SH-SY5Y (cell line): ENCODE results near the gene VSIR.

Experiments used
- GATA2 ChIP-seq: IDR thresholded peaks from 2 replicates; pipeline ENCODE4 v1.6.1; 2011; ENCODE audit warnings: mild to moderate bottlenecking, low read depth, low read length
- GATA3 ChIP-seq: IDR thresholded peaks from 2 replicates; pipeline ENCODE4 v1.6.1; 2011; ENCODE audit warnings: low read depth, mild to moderate bottlenecking, low read length, moderate library complexity

Gene VSIR

GRCh38 chr10:71735709-71736569, 37.4 kb downstream of the VSIR start:
- no peak for TF ChIP-seq GATA2
- no peak for TF ChIP-seq GATA3

- TF ChIP-seq GATA3 (no peak), GATA2 (no peak)
Observed at GRCh38 chr10:71734797-71735196, 38.5 kb downstream of the VSIR start.

- TF ChIP-seq GATA2 = no peak
- no peak for TF ChIP-seq GATA3
Observed at GRCh38 chr10:71731791-71732190, 41.5 kb downstream of the VSIR start.

GRCh38 chr10:71729161-71729636, 44.1 kb downstream of the VSIR start:
- TF ChIP-seq GATA3 = no peak
- no peak for TF ChIP-seq GATA2

GRCh38 chr10:71727738-71728737, 45.3 kb downstream of the VSIR start:
- TF ChIP-seq GATA2 (no peak), GATA3 (no peak)

GRCh38 chr10:71727105-71727737, 46.1 kb downstream of the VSIR start:
- TF ChIP-seq GATA3 = no peak
- no peak for TF ChIP-seq GATA2

- TF ChIP-seq GATA3 (no peak), GATA2 (no peak)
Observed at GRCh38 chr10:71726580-71727104, 46.7 kb downstream of the VSIR start.

GRCh38 chr10:71725998-71726579, 47.2 kb downstream of the VSIR start:
- TF ChIP-seq GATA3 (no peak; the same call in 1 of the 2 replicates), GATA2 (peak; percentile 98)

- TF ChIP-seq GATA2 (no peak), GATA3 (no peak)
Observed at GRCh38 chr10:71725249-71725648, 48.1 kb downstream of the VSIR start.

- TF ChIP-seq GATA3 (no peak), GATA2 (no peak)
Observed at GRCh38 chr10:71724539-71724938, 48.8 kb downstream of the VSIR start.

- no peak for TF ChIP-seq GATA3
- no peak for TF ChIP-seq GATA2
Observed at GRCh38 chr10:71723311-71723710, 50.0 kb downstream of the VSIR start.

GRCh38 chr10:71722849-71723248, 50.5 kb downstream of the VSIR start:
- no peak for TF ChIP-seq GATA3

- no peak for TF ChIP-seq GATA2
Observed at GRCh38 chr10:71721313-71721712, 52.0 kb downstream of the VSIR start.
